Suprapubic skin (tissue), 4 donors: ENCODE data around the gene UBE2E2. TPM values are rescaled to one million over a fixed set of nuclear protein-coding genes. Genes with fewer than 3 reads are reported as not detected.

Source experiments
- DNase-seq, 2 donors: peaks; one replicate each; pipeline ENCODE4 v3.0.0-alpha.2; 2019; ENCODE audit warnings: low spot score in 2 of 2
- H3K27ac ChIP-seq: fragments of 200-600 bp; sonication (generic); one replicate; pipeline ENCODE4 v1.5.1; 2019
- H3K27me3 ChIP-seq: fragments of 200-600 bp; sonication (generic); one replicate; pipeline ENCODE4 v1.5.1; 2019
- H3K36me3 ChIP-seq: fragments of 200-600 bp; sonication (generic); one replicate; pipeline ENCODE4 v1.5.1; 2019
- H3K4me1 ChIP-seq: fragments of 200-600 bp; sonication (generic); one replicate; pipeline ENCODE4 v1.5.1; 2019
- H3K4me3 ChIP-seq: fragments of 200-600 bp; sonication (generic); one replicate; pipeline ENCODE4 v1.5.1; 2019; ENCODE audit warnings: mild to moderate bottlenecking
- H3K9me3 ChIP-seq: fragments of 200-600 bp; sonication (generic); one replicate; pipeline ENCODE4 v1.5.1; 2019
- EP300 ChIP-seq: sonication (generic); formaldehyde crosslinking; IDR thresholded peaks from one replicate; pipeline ENCODE4 v1.6.1; 2017; ENCODE audit warnings: antibody characterized with exemption
- POLR2A ChIP-seq, 2 donors: fragments of 450-650 bp; IDR thresholded peaks; one replicate each; pipeline ENCODE4 v1.6.1; 2017; ENCODE audit warnings: antibody characterized with exemption in 2 of 2, mild to moderate bottlenecking in 2 of 2, moderate library complexity in 2 of 2
- POLR2AphosphoS5 ChIP-seq, 3 donors: sonication (generic); formaldehyde crosslinking; IDR thresholded peaks; one replicate each; pipeline ENCODE4 v1.6.1; 2017; ENCODE audit warnings: antibody characterized with exemption in 3 of 3
- WGBS: methylation state at CpG from one replicate; pipeline ENCODE4 v1.1.5; 2018; 5-methylcytosine and 5-hydroxymethylcytosine counted together
- total RNA-seq, 4 donors: library from RNA; depleted of rRNA; stranded (reverse); fragments of >200 nt; gene quantifications; one replicate each; pipeline ENCODE4 v1.1.0, GENCODE V29; 2016
- TF ChIP-seq, protein P1 (sequence below), 2 donors: fragments of 200-600 bp in 1 of 2; fragments of 450-650 bp in 1 of 2; sonication (generic) in 1 of 2; IDR thresholded peaks; one replicate each; pipeline ENCODE4 v1.5.1; 2016 to 2019; ENCODE audit warnings: antibody characterized with exemption in 2 of 2, mild to moderate bottlenecking in 1 of 2, moderate library complexity in 1 of 2

The UBE2E2 gene
- total RNA-seq, 4 donors from 2014 or later, result 30.2 to 65.4 (median 34.8) TPM

- no peak for TF ChIP-seq POLR2AphosphoS5 (IDR thresholded peaks at IDR 0.05)
- TF ChIP-seq, protein P1, sequence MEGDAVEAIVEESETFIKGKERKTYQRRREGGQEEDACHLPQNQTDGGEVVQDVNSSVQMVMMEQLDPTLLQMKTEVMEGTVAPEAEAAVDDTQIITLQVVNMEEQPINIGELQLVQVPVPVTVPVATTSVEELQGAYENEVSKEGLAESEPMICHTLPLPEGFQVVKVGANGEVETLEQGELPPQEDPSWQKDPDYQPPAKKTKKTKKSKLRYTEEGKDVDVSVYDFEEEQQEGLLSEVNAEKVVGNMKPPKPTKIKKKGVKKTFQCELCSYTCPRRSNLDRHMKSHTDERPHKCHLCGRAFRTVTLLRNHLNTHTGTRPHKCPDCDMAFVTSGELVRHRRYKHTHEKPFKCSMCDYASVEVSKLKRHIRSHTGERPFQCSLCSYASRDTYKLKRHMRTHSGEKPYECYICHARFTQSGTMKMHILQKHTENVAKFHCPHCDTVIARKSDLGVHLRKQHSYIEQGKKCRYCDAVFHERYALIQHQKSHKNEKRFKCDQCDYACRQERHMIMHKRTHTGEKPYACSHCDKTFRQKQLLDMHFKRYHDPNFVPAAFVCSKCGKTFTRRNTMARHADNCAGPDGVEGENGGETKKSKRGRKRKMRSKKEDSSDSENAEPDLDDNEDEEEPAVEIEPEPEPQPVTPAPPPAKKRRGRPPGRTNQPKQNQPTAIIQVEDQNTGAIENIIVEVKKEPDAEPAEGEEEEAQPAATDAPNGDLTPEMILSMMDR (IDR thresholded peaks at IDR 0.05), result no peak
- no peak for TF ChIP-seq POLR2A (IDR thresholded peaks at IDR 0.05)
- no peak for TF ChIP-seq EP300
- no peak for DNase-seq
- 43% methylated on average over 3 of the region's 3 CpGs for WGBS
Measured at GRCh38 chr3:23481616-23482278, 278.6 kb downstream of the UBE2E2 start.

GRCh38 chr3:23484386-23484785, 281.3 kb downstream of the UBE2E2 start:
- Histone ChIP-seq H3K9me3 (no peaks in the 10 kb centered on the region), H3K36me3 (no peaks in the 10 kb centered on the region), H3K27me3 (no peaks in the 10 kb centered on the region), H3K4me3 (no peak overlapping the region), H3K4me1 (no peaks in the 10 kb centered on the region), H3K27ac (no peak overlapping the region)
- DNase-seq, result no peak
- 92% methylated on average over 4 of the region's 4 CpGs for WGBS
- TF ChIP-seq, protein P1 (IDR thresholded peaks at IDR 0.05), result no peak
- TF ChIP-seq EP300 (no peak), POLR2A (IDR thresholded peaks at IDR 0.05) (no peak), POLR2AphosphoS5 (IDR thresholded peaks at IDR 0.05) (no peak)

More at GRCh38 chr3:23481616-23482278, 278.6 kb downstream of the UBE2E2 start:
- Histone ChIP-seq H3K9me3 (no peaks in the 10 kb centered on the region), H3K4me1 (no peaks in the 10 kb centered on the region), H3K4me3 (no peak overlapping the region), H3K36me3 (no peaks in the 10 kb centered on the region), H3K27ac (no peak overlapping the region), H3K27me3 (no peaks in the 10 kb centered on the region)

- H3K4me1 ChIP-seq, result peaks cover 5% of the 10 kb centered on the region
- no peak overlapping the region for H3K27ac ChIP-seq
- no peaks in the 10 kb centered on the region for H3K36me3 ChIP-seq
- no peak overlapping the region for H3K4me3 ChIP-seq
- 100% methylated on average over 3 of the region's 6 CpGs for WGBS
- no peaks in the 10 kb centered on the region for H3K9me3 ChIP-seq
- H3K27me3 ChIP-seq, result no peaks in the 10 kb centered on the region
- TF ChIP-seq EP300 (no peak), POLR2A (IDR thresholded peaks at IDR 0.05) (no peak), POLR2AphosphoS5 (IDR thresholded peaks at IDR 0.05) (no peak)
- TF ChIP-seq, protein P1 (IDR thresholded peaks at IDR 0.05), result no peak
- DNase-seq, result no peak
Measured at GRCh38 chr3:23485922-23486321, 282.8 kb downstream of the UBE2E2 start.

- no peak for TF ChIP-seq POLR2AphosphoS5 (IDR thresholded peaks at IDR 0.05)
- TF ChIP-seq, protein P1 (IDR thresholded peaks at IDR 0.05), result no peak
- TF ChIP-seq EP300, result no peak
- Histone ChIP-seq H3K27me3 (no peaks in the 10 kb centered on the region), H3K36me3 (no peaks in the 10 kb centered on the region), H3K4me3 (no peak overlapping the region), H3K27ac (no peak overlapping the region), H3K4me1 (peaks cover 5% of the 10 kb centered on the region), H3K9me3 (no peaks in the 10 kb centered on the region)
- no peak for DNase-seq
- 100% methylated on average over 2 of the region's 9 CpGs for WGBS
Measured at GRCh38 chr3:23487015-23487414, 283.9 kb downstream of the UBE2E2 start.

- no peak for DNase-seq
Measured at GRCh38 chr3:23488618-23489017, 285.5 kb downstream of the UBE2E2 start.

More at GRCh38 chr3:23488618-23489017, 285.5 kb downstream of the UBE2E2 start:
- H3K4me1 ChIP-seq, result peaks cover 5% of the 10 kb centered on the region
- no peak overlapping the region for H3K27ac ChIP-seq
- no peak overlapping the region for H3K4me3 ChIP-seq
- TF ChIP-seq EP300 (no peak), POLR2AphosphoS5 (IDR thresholded peaks at IDR 0.05) (no peak), POLR2A (IDR thresholded peaks at IDR 0.05) (no peak)
- TF ChIP-seq, protein P1 (IDR thresholded peaks at IDR 0.05), result no peak
- no peaks in the 10 kb centered on the region for H3K36me3 ChIP-seq
- H3K27me3 ChIP-seq, result no peaks in the 10 kb centered on the region
- 82% methylated on average over 3 of the region's 3 CpGs for WGBS
- H3K9me3 ChIP-seq, result no peaks in the 10 kb centered on the region
